C4-2B (cell line): ENCODE results near the gene RAB24.
"Not testable (repeated sequence)": the region's sequence is repeated elsewhere in the genome, so short reads cannot be mapped to it uniquely, and the experiment has no call there.

Source experiments
- H3K27ac ChIP-seq: fragments of 450-650 bp; 2 replicates; pipeline ENCODE4 v1.5.1; 2017
- ZFX ChIP-seq: fragments of 450-650 bp; IDR thresholded peaks from 2 replicates; pipeline ENCODE4 v1.6.1; 2017
- TF ChIP-seq, protein P1 (sequence below): fragments of 450-650 bp; conservative IDR thresholded peaks from 2 replicates; pipeline ENCODE4 v1.5.1; 2017; ENCODE audit warnings: mild to moderate bottlenecking

RAB24 gene

DNA sequence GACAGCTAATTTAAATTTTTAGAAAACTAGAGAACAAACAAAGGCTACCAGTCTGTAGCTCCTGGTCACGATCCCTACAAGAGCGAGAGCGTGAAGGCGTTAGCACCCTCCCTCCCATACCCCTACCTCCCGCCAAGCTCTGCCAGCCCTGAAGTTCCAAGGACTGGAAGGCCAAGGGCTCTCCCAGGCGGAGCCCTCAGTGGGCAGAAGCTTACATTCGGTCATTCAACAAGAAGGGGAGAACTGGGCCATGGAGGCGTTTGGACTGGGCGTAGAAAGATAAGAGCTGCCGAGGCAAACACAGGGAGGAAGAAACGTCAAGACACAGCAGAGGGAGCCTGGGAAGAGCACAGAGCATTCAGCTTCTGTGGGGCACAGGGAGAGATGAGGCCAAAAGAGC, 5.2 kb upstream of the RAB24 start:
- H3K27ac ChIP-seq = peak overlapping the region; percentile 87; the same call in 1 of the 2 replicates
- TF ChIP-seq, protein P1, sequence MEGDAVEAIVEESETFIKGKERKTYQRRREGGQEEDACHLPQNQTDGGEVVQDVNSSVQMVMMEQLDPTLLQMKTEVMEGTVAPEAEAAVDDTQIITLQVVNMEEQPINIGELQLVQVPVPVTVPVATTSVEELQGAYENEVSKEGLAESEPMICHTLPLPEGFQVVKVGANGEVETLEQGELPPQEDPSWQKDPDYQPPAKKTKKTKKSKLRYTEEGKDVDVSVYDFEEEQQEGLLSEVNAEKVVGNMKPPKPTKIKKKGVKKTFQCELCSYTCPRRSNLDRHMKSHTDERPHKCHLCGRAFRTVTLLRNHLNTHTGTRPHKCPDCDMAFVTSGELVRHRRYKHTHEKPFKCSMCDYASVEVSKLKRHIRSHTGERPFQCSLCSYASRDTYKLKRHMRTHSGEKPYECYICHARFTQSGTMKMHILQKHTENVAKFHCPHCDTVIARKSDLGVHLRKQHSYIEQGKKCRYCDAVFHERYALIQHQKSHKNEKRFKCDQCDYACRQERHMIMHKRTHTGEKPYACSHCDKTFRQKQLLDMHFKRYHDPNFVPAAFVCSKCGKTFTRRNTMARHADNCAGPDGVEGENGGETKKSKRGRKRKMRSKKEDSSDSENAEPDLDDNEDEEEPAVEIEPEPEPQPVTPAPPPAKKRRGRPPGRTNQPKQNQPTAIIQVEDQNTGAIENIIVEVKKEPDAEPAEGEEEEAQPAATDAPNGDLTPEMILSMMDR = no peak
- no peak for TF ChIP-seq ZFX

DNA sequence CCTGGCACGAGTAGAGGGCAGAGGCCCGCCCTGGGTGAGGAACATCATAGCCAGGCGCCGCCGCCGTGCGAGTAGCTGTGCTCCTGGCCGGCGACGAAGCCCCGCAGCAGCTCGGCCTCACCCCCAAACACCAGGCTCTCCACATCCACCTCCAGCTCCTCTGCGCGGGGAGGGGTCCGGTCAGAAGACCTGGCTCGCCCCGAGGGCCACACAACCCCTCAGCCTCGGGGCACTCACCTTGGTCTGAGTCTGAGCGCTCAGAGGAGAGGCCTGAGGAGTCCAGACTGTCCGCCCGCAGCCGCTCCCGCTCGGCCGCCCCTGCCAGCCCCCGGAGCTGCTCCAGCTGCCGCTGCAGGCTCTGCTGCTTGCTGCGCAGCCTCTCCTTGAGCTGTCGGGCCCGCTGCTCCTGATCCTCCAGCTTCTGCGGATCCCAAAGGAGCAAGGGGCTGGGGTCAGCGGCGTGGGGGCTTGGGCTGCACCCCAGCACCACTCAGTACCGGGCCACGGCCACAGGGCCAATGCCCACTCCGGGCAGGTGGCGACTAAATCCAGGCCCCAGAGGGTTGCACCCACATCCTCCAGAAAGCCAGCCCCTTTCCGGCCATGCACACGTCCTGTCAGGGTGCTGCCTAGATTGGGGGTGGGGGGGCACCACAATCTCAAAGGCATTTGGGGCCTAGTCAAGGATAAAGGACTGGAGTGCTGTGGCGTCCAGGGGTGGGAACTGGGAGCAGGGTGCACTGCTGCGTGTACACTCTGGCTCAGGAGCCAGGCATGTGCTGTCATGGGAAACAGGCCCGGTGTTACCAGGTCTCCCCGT, 4.2 kb upstream of the RAB24 start:
- TF ChIP-seq, protein P1 = no peak
- no peak for TF ChIP-seq ZFX
- no peak overlapping the region for H3K27ac ChIP-seq

DNA sequence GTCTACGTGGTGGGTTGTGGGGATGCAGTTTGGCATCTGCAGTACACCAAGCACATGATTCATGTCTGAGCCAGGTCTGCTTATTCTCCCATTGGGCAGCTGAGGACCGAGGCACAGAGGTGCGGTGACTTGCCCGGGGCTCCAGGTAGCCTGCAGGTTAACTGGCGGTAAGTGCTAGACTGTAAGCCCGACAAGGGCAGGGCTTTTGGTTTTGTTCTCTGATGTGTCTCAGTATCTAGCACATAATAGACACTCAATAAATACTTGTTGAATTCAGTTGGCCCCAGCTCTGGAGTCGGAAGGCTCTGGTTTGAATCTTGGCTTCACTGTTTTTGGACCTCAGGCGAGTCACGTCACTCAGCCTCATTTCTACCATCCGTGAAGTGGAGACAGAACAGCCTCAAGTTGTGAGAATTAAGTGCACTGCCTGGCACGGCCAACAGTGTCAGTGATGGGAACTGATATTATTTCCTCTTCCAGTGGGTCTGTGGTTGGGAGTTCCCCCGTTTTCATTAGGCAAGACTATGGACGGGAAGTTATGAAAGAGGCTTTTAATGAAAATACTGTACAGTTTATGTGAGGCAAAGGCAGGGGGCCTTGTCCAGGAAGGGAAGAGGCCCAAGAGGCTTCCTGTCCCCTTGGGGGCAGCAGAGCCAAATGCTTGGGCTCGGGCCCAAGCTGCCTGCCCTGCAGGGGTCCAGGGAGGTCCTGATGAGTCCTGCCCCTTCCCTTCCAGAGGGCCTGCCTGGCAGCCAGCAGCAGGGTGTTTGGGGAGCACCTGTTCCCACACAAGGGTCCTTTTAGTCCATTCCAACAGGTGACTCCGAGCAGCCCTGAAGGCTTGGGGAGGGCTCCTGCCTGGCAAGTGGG, 3.4 kb upstream of the RAB24 start:
- H3K27ac ChIP-seq = no peak overlapping the region
- TF ChIP-seq, protein P1 = no peak
- TF ChIP-seq ZFX = no peak

DNA sequence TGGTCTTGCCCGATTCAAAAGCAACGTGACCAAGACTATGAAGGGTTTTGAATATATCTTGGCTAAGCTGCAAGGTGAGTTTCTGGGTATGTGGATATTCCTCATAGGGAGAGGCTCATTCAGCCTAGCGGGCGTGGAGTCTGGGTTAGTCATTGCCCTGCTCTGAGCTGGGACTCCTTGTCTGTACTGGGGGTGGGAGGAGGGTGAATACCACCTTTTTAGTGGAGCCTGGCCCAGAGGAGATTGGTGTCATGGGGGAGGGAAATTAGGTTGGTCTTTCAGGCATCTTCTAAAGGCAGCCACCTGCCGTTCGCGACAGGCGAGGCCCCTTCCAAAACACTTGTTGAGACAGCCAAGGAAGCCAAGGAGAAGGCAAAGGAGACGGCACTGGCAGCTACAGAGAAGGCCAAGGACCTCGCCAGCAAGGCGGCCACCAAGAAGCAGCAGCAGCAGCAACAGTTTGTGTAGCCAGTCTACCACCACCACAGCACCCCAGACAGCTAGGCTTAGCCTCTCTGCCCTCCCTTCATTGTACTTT, 2.7 kb upstream of the RAB24 start:
- H3K27ac ChIP-seq = not testable (repeated sequence)

DNA sequence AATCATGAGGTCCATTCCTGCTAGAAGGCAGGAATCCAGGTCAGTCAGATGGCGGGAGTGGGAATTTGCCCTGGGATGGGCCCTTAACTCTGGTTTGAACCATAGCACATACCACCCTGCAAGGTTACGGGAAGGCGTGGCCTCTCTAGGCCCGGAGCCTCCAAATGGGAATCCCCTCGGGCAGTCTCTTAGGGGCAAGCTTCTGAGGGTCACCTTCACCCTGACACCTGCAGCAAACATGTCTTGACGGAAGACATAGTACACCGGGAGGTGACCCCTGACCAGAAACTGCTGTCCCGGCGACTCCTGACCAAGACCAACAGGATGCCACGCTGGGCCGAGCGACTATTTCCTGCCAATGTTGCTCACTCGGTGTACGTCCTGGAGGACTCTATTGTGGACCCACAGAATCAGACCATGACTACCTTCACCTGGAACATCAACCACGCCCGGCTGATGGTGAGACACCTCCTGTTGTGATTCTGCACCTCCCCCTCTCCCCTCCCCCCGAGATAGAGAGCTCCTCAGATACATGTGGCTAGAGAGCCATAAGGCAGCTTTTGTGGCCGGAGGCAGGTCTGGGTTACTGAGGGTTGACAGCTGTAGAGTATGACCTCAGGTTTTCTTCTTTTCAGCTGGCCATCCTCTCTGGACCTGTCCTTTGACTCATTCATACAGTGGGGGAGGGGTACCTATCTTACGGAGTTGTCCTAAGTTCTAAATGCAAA, 1.0 kb upstream of the RAB24 start:
- peak overlapping the region; percentile 92 for H3K27ac ChIP-seq
- no peak for TF ChIP-seq ZFX
- TF ChIP-seq, protein P1 = no peak

DNA sequence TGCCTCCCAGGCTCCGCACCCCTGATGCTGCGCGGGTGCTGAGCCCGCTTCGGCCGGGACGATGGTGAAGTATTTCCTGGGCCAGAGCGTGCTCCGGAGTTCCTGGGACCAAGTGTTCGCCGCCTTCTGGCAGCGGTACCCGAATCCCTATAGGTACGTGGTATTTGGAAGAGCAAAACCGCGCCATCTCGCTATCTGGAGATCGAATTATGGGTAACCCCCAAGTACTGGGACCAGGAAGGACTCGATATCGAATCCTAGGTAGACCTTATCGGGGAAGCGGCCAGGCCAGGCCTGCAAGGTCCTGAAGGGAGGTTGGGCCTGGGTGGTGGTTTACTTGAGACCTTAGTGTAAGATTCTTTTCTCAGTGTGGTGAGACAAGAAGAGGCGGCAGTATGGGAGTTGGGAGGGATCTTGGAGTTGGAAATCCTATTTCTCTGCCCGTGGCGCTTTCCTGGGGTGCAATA, 439 bp upstream of the RAB24 start:
- peak overlapping the region; percentile 92 for H3K27ac ChIP-seq
- peak; percentile 80 for TF ChIP-seq ZFX
- TF ChIP-seq, protein P1 = no peak

DNA sequence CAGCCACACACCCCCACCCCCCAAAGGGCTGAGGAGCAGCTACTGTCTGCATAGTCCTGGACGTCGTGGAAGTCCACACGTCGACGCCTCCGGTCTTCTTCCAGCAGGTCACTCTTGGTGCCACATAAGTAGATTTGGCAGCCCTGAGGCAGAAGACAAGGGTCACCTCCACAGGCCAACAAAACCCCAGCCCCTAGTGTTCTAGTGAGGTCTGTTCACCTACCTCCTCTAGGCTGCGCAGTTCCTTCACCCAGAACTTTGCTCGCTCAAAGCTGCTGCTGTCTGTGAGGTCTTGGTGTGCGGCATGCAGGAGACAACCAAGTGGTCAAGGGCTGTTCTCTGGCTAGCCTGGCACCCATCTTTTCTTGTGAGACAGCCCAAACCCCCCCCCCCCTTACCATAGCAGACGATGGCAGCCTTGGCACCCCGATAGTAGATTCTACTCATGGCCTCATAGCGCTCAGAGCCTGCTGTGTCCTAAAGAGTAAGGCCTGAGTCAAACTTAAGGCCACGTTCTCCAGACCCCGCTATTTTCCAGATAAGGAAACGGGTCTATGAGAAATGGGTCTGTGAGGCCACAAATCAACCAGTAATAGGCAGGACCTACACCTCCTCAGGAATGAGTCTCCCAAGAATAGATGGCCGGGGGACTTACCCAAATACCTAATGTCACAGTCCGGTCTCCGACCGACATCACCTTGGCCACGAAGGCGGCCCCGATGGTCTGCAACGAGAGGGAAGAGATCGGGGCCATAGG, 987 bp downstream of the RAB24 start:
- TF ChIP-seq, protein P1 = no peak
- no peak for TF ChIP-seq ZFX
- peak overlapping the region; percentile 92 for H3K27ac ChIP-seq
